BLaER1 treated with 17β-estradiol and CSF1 and Interleukin-3, amounts not matched to agents 10 nM and 100 nM (cell line): ENCODE measurements around the gene SPOP.
A peak's percentile ranks its signal among the peaks of the same experiment; 100 is the strongest.

ENCODE experiments used
- H3K27ac ChIP-seq, 11 experiments: shearing (Covaris generic); formaldehyde crosslinking; 2 replicates each; pipeline ENCODE4 v1.8.1; 2022
- H3K27me3 ChIP-seq, 11 experiments: shearing (Covaris generic); formaldehyde crosslinking; 2 replicates each; pipeline ENCODE4 v1.8.1; 2022
- H3K36me3 ChIP-seq, 11 experiments: shearing (Covaris generic); formaldehyde crosslinking; 2 replicates each; pipeline ENCODE4 v1.8.1; 2022
- H3K4me1 ChIP-seq, 10 experiments: shearing (Covaris generic); formaldehyde crosslinking; 2 replicates each; pipeline ENCODE4 v1.8.1; 2022
- H3K4me2 ChIP-seq, 11 experiments: shearing (Covaris generic); formaldehyde crosslinking; 2 replicates each; pipeline ENCODE4 v1.8.1; 2022
- H3K4me3 ChIP-seq, 10 experiments: shearing (Covaris generic); formaldehyde crosslinking; 2 replicates each; pipeline ENCODE4 v1.8.1; 2022
- H3K9ac ChIP-seq, 11 experiments: shearing (Covaris generic); formaldehyde crosslinking; 2 replicates each; pipeline ENCODE4 v1.8.1; 2022
- H3K9me3 ChIP-seq, 11 experiments: shearing (Covaris generic); formaldehyde crosslinking; replicated peaks in 1 of 11; 2 replicates each; pipeline ENCODE4 v1.8.1; 2022
- H4K20me1 ChIP-seq, 11 experiments: shearing (Covaris generic); formaldehyde crosslinking; 2 replicates each; pipeline ENCODE4 v1.8.1; 2022
- Cebpa-rat ChIP-seq, 11 experiments: shearing (Covaris generic); IDR thresholded peaks; 2 replicates each; pipeline ENCODE4 v1.8.1; 2022

SPOP gene

GRCh38 chr17:49703557-49704277 is 25.8 kb upstream of the SPOP start:
- Histone ChIP-seq H3K9me3 (no peaks in the 10 kb centered on the region), H3K4me1 (peaks cover 51 to 89% (median 85%) of the 10 kb centered on the region in 10 experiments), H3K27me3 (no peaks in the 10 kb centered on the region), H4K20me1 (peaks cover 0 to 15% (median 0%) of the 10 kb centered on the region in 11 experiments; a peak in 3 of 22 replicates), H3K4me3 (no peak overlapping the region), H3K9ac (peak overlapping the region in 6 of 11 experiments; percentile 1 to 61 (median 37); a peak in 8 of 22 replicates), H3K36me3 (peaks cover 55 to 78% (median 66%) of the 10 kb centered on the region in 11 experiments), H3K27ac (peak overlapping the region in 4 of 11 experiments; percentile 36 to 95 (median 66); a peak in 5 of 22 replicates), H3K4me2 (peak overlapping the region in 7 of 11 experiments; percentile 14 to 93 (median 34); a peak in 12 of 22 replicates)
- TF ChIP-seq Cebpa-rat (IDR thresholded peaks at IDR 0.05): no peak

- peaks cover 57 to 100% (median 96%) of the 10 kb centered on the region in 10 experiments for H3K4me1 ChIP-seq
- H3K27me3 ChIP-seq: no peaks in the 10 kb centered on the region
- no peak for TF ChIP-seq Cebpa-rat (IDR thresholded peaks at IDR 0.05)
Measured at GRCh38 chr17:49700960-49701359, 23.1 kb upstream of the SPOP start.

DNA sequence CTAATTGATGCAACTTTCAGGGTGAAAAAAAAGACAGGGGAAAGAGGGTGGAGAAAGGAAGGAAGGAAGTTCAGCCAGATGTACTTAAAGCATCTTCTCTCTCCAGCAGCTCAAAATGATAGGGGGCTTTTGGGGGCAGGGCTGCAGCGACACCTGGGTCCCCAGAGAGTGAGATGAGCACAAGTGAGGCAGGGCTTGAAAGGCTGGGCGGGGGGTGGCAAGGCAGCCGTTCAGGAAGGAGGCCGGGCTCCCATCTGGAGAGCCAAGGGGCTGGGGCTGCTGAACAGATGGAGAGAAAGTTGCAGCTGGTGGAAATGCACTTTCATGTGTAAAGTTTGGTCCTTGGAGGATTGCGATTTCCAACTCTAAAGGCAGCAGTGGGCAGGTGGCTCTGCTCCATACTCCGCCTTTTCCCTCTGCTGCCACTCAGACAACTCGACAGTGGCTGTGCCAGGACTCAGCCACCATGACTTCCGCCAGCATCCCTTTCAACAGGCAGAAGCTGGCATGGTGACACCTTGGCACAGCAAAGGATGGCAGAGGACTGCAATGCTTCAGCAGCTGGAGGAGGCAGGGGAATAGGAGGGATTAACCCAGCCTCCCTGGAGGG is 22.2 kb upstream of the SPOP start:
- H3K27ac ChIP-seq: peak overlapping the region in 9 of 11 experiments; percentile 8 to 95 (median 69); a peak in 17 of 22 replicates
- H3K4me2 ChIP-seq: peak overlapping the region; percentile 50 to 92 (median 83)
- H3K36me3 ChIP-seq: peaks cover 41 to 64% (median 54%) of the 10 kb centered on the region in 11 experiments
- no peaks in the 10 kb centered on the region for H3K27me3 ChIP-seq
- peak in 3 of 11 experiments; percentile 66 to 92 (median 79); a peak in 8 of 22 replicates for TF ChIP-seq Cebpa-rat (IDR thresholded peaks at IDR 0.05)
- H3K9me3 ChIP-seq: no peaks in the 10 kb centered on the region
- H3K9ac ChIP-seq: peak overlapping the region in 9 of 11 experiments; percentile 17 to 82 (median 56); a peak in 16 of 22 replicates
- peak overlapping the region in 4 of 10 experiments; percentile 0 to 41 (median 23); a peak in 5 of 20 replicates for H3K4me3 ChIP-seq
- H4K20me1 ChIP-seq: peaks cover 0 to 15% (median 0%) of the 10 kb centered on the region in 11 experiments; a peak in 3 of 22 replicates
- peaks cover 57 to 100% (median 96%) of the 10 kb centered on the region in 10 experiments for H3K4me1 ChIP-seq

More at GRCh38 chr17:49700960-49701359, 23.1 kb upstream of the SPOP start:
- peaks cover 50 to 73% (median 63%) of the 10 kb centered on the region in 11 experiments for H3K36me3 ChIP-seq
- peak overlapping the region in 9 of 11 experiments; percentile 8 to 95 (median 69); a peak in 15 of 22 replicates for H3K27ac ChIP-seq
- H3K4me3 ChIP-seq: 0 out of 20 replicates have a peak overlapping the region, but pooled peaks of 1 of the 10 experiments have one; percentile 2
- peaks cover 0 to 15% (median 0%) of the 10 kb centered on the region in 11 experiments; a peak in 3 of 22 replicates for H4K20me1 ChIP-seq
- H3K9me3 ChIP-seq: no peaks in the 10 kb centered on the region
- H3K9ac ChIP-seq: peak overlapping the region in 9 of 11 experiments; percentile 3 to 81 (median 56); a peak in 16 of 22 replicates
- H3K4me2 ChIP-seq: peak overlapping the region; percentile 7 to 92 (median 83); a peak in 21 of 22 replicates

GRCh38 chr17:49698005-49698404 is 20.1 kb upstream of the SPOP start:
- Histone ChIP-seq H3K4me1 (peaks cover 60 to 85% (median 83%) of the 10 kb centered on the region in 10 experiments), H3K9me3 (no peaks in the 10 kb centered on the region), H3K27me3 (no peaks in the 10 kb centered on the region), H3K9ac (peak overlapping the region in 4 of 11 experiments; percentile 76 to 82 (median 80); a peak in 7 of 22 replicates), H3K4me2 (peak overlapping the region; percentile 10 to 92 (median 83); a peak in 20 of 22 replicates), H3K4me3 (no peak overlapping the region), H3K27ac (peak overlapping the region in 6 of 11 experiments; percentile 67 to 95 (median 90); a peak in 12 of 22 replicates), H3K36me3 (peaks cover 21 to 43% (median 33%) of the 10 kb centered on the region in 11 experiments), H4K20me1 (peaks cover 0 to 9% (median 0%) of the 10 kb centered on the region in 11 experiments; a peak in 3 of 22 replicates)
- no peak for TF ChIP-seq Cebpa-rat (IDR thresholded peaks at IDR 0.05)

DNA sequence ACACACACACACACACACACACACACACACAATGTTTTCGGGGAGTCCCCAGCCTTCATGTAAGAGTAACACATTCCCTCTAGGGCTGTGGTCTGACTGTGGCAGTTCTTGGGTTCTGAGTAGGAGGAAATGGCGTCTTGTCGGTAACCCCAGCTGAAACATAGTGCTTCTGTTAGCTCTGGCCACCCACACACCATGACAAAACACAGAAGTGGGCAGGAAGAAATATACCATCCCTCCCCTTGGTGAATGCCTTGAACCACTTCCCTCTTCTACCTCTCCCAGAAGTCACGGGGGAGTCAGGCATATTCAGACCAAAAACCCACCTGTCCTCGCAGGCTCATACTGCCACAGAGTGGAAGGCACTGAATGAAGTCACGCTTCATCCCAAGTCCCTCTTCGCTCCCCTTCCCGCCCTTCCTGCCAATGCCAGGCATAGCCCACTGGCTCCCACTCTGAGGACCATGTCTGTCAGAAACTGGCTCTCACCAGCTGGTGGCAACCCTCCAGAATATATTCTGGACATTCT is 18.4 kb upstream of the SPOP start:
- no peaks in the 10 kb centered on the region for H3K27me3 ChIP-seq
- peak overlapping the region; percentile 6 to 67 (median 45); a peak in 18 of 22 replicates for H3K9ac ChIP-seq
- peak overlapping the region; percentile 75 to 92 (median 83) for H3K4me2 ChIP-seq
- TF ChIP-seq Cebpa-rat (IDR thresholded peaks at IDR 0.05): no peak
- H3K9me3 ChIP-seq: no peaks in the 10 kb centered on the region
- peaks cover 4 to 26% (median 16%) of the 10 kb centered on the region in 11 experiments; a peak in 20 of 22 replicates for H3K36me3 ChIP-seq
- H3K4me1 ChIP-seq: peaks cover 59 to 68% (median 67%) of the 10 kb centered on the region in 10 experiments
- H4K20me1 ChIP-seq: peaks cover 0 to 9% (median 0%) of the 10 kb centered on the region in 11 experiments; a peak in 2 of 22 replicates
- peak overlapping the region in 3 of 10 experiments; percentile 8 to 43 (median 11); a peak in 2 of 20 replicates for H3K4me3 ChIP-seq
- peak overlapping the region in 10 of 11 experiments; percentile 53 to 95 (median 67); a peak in 21 of 22 replicates for H3K27ac ChIP-seq

DNA sequence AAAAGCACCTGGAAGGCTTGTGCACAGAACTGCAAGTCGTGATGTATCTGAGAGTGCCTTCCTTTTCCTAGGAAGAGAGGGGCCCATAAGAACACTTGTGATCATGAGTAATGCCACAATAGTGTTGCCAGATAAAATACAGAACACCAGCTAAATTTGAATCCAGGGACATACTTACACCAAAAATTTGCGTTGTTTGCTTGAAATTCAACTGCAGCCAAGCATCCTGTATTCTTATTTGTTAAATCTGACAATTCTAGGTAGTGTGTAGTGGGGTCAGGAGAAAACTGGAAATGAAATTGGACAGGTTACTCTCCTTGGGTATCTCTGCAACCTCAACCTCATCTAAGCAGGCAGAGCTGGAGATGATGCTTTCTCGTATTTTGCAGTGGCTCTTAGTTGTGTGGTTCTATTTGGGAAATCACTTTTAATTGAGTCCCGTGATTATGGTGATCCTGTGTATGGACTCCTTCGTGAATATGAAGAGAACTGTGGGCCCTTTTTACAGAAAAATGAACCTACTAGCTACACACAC is 17.9 kb upstream of the SPOP start:
- no peaks in the 10 kb centered on the region for H3K9me3 ChIP-seq
- peak overlapping the region; percentile 6 to 67 (median 45); a peak in 18 of 22 replicates for H3K9ac ChIP-seq
- peak overlapping the region; percentile 75 to 92 (median 83) for H3K4me2 ChIP-seq
- peak overlapping the region in 4 of 10 experiments; percentile 8 to 43 (median 16); a peak in 2 of 20 replicates for H3K4me3 ChIP-seq
- peaks cover 0 to 9% (median 0%) of the 10 kb centered on the region in 11 experiments; a peak in 2 of 22 replicates for H4K20me1 ChIP-seq
- no peaks in the 10 kb centered on the region for H3K27me3 ChIP-seq
- H3K27ac ChIP-seq: peak overlapping the region in 10 of 11 experiments; percentile 53 to 95 (median 67); a peak in 21 of 22 replicates
- H3K4me1 ChIP-seq: peaks cover 59 to 63% (median 61%) of the 10 kb centered on the region in 10 experiments
- H3K36me3 ChIP-seq: peaks cover 0 to 21% (median 11%) of the 10 kb centered on the region in 11 experiments; a peak in 16 of 22 replicates
- TF ChIP-seq Cebpa-rat (IDR thresholded peaks at IDR 0.05): no peak

DNA sequence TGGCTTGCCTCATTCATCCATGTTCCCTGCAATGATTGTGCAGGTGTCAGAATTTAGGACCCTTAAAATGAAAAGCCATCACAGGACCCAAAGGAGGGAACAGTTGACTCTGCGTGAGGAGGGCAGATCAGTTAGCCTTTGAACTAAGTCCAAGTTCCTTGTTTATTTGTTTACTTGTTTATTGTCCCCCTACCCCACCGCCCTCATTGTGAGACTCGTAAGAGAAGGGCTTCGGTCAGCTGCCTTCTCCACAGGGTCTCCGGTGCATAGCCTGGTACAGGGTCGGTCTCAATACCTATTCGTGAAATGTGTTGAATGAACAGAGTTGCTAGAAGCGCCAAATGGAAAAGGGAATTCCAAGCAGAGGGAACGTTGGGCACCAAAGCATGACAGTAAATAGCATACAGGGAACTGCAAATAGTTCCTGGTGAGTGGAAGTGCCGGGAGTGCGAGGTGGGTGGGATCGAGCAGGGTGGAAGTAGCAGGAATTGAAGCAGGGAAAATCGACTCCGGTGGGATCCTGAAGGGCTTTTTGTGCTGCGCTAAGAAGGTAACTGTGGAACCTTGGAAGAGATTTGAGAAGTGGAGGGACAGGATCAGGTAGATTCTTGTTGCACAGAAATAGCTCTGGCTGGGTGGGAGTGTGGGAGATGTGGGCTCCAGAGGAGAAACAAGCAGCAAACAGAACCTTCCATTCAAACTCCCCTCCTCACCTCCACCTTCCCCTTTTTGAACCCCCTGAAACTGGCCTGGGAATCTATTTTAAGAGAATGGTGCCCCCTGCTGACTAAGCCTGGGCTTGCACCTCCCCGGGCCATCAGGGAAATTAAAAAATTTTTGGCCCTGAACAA is 17.2 kb upstream of the SPOP start:
- Histone ChIP-seq H3K36me3 (peaks cover 0 to 14% (median 4%) of the 10 kb centered on the region in 11 experiments; a peak in 11 of 22 replicates), H3K4me3 (no peak overlapping the region), H4K20me1 (peaks cover 0 to 4% (median 0%) of the 10 kb centered on the region in 11 experiments; a peak in 2 of 22 replicates), H3K4me1 (peaks cover 53 to 59% (median 56%) of the 10 kb centered on the region in 10 experiments), H3K9ac (peak overlapping the region in 3 of 11 experiments; percentile 23 to 67 (median 63); a peak in 6 of 22 replicates), H3K27me3 (no peaks in the 10 kb centered on the region), H3K9me3 (no peaks in the 10 kb centered on the region), H3K4me2 (peak overlapping the region; percentile 75 to 92 (median 83)), H3K27ac (peak overlapping the region in 4 of 11 experiments; percentile 89 to 95 (median 92); a peak in 9 of 22 replicates)
- TF ChIP-seq Cebpa-rat (IDR thresholded peaks at IDR 0.05): no peak
